ENCODE measurements around the gene USP49. TPM values are rescaled to one million over a fixed set of nuclear protein-coding genes. Genes with fewer than 3 reads are reported as not detected.

USP49 gene
- total RNA-seq, 4 donors from 2014 or later = 0.27 to 2.8 (median 1.1) TPM

- in situ Hi-C loops (cut with MboI; ENCODE audit: low sequenced_read_pairs in 4 of 4) (loop anchor here in 1 of 4 donors (25.0 kb wide), 1 partner anchor 148 kb away; no protein-coding TSS in a partner anchor), intact Hi-C loops (cut with DNase I; ENCODE audit: low total_unique reads) (no loop called here)
- no peaks in the 10 kb centered on the region for H3K4me1 ChIP-seq
- no peak for ATAC-seq
- H3K36me3 ChIP-seq = no peaks in the 10 kb centered on the region
- TF ChIP-seq CTCF (IDR thresholded peaks at IDR 0.05 in 4 of 5, conservative IDR thresholded peaks at IDR 0.05 in 1 of 5) (no peak), POLR2A (IDR thresholded peaks at IDR 0.05) (no peak)
- no peak overlapping the region for H3K4me3 ChIP-seq
- DNase-seq = no peak
- H3K9me3 ChIP-seq = no peaks in the 10 kb centered on the region
- H3K27me3 ChIP-seq = no peaks in the 10 kb centered on the region
- H3K27ac ChIP-seq = no peak overlapping the region
Measured at GRCh38 chr6:41759905-41760579, 135.1 kb downstream of the USP49 start.

- DNase-seq (no peak), ATAC-seq (no peak)
- H3K4me3 ChIP-seq = no peak overlapping the region
- TF ChIP-seq POLR2A (IDR thresholded peaks at IDR 0.05) (no peak), CTCF (IDR thresholded peaks at IDR 0.05 in 4 of 5, conservative IDR thresholded peaks at IDR 0.05 in 1 of 5) (no peak)
- no peaks in the 10 kb centered on the region for H3K4me1 ChIP-seq
- in situ Hi-C loops (cut with MboI; ENCODE audit: low sequenced_read_pairs in 4 of 4) (loop anchor here in 1 of 4 donors (25.0 kb wide), 1 partner anchor 147 kb away; no protein-coding TSS in a partner anchor), intact Hi-C loops (cut with DNase I; ENCODE audit: low total_unique reads) (no loop called here)
- H3K9me3 ChIP-seq = no peaks in the 10 kb centered on the region
- no peak overlapping the region for H3K27ac ChIP-seq
- H3K27me3 ChIP-seq = no peaks in the 10 kb centered on the region
- no peaks in the 10 kb centered on the region for H3K36me3 ChIP-seq
Measured at GRCh38 chr6:41759106-41759904, 135.9 kb downstream of the USP49 start.

GRCh38 chr6:41758641-41759035 is 136.5 kb downstream of the USP49 start:
- Histone ChIP-seq H3K9me3 (no peaks in the 10 kb centered on the region), H3K36me3 (no peaks in the 10 kb centered on the region), H3K4me3 (no peak overlapping the region), H3K4me1 (no peaks in the 10 kb centered on the region), H3K27me3 (no peaks in the 10 kb centered on the region), H3K27ac (no peak overlapping the region)
- TF ChIP-seq CTCF (IDR thresholded peaks at IDR 0.05 in 4 of 5, conservative IDR thresholded peaks at IDR 0.05 in 1 of 5) (no peak), POLR2A (IDR thresholded peaks at IDR 0.05) (no peak)
- no peak for DNase-seq
- intact Hi-C loops (cut with DNase I; ENCODE audit: low total_unique reads) = no loop called here
- in situ Hi-C loops (cut with MboI; ENCODE audit: low sequenced_read_pairs in 4 of 4) = loop anchor here in 1 of 4 donors (25.0 kb wide), 1 partner anchor 146 kb away; no protein-coding TSS in a partner anchor
- no peak for ATAC-seq

- H3K4me1 ChIP-seq = no peaks in the 10 kb centered on the region
- DNase-seq (no peak), ATAC-seq (no peak)
- no peak overlapping the region for H3K4me3 ChIP-seq
- H3K36me3 ChIP-seq = no peaks in the 10 kb centered on the region
- H3K9me3 ChIP-seq = no peaks in the 10 kb centered on the region
- in situ Hi-C loops (cut with MboI; ENCODE audit: low sequenced_read_pairs in 4 of 4) = loop anchor here in 1 of 4 donors (25.0 kb wide), 1 partner anchor 146 kb away; no protein-coding TSS in a partner anchor
- TF ChIP-seq POLR2A (IDR thresholded peaks at IDR 0.05) (no peak), CTCF (IDR thresholded peaks at IDR 0.05 in 4 of 5, conservative IDR thresholded peaks at IDR 0.05 in 1 of 5) (no peak)
- no peak overlapping the region for H3K27ac ChIP-seq
- intact Hi-C loops (cut with DNase I; ENCODE audit: low total_unique reads) = no loop called here
- H3K27me3 ChIP-seq = no peaks in the 10 kb centered on the region
Measured at GRCh38 chr6:41757931-41758640, 137.1 kb downstream of the USP49 start.
